ENCODE data around the gene GJB1.

Gene GJB1

DNA sequence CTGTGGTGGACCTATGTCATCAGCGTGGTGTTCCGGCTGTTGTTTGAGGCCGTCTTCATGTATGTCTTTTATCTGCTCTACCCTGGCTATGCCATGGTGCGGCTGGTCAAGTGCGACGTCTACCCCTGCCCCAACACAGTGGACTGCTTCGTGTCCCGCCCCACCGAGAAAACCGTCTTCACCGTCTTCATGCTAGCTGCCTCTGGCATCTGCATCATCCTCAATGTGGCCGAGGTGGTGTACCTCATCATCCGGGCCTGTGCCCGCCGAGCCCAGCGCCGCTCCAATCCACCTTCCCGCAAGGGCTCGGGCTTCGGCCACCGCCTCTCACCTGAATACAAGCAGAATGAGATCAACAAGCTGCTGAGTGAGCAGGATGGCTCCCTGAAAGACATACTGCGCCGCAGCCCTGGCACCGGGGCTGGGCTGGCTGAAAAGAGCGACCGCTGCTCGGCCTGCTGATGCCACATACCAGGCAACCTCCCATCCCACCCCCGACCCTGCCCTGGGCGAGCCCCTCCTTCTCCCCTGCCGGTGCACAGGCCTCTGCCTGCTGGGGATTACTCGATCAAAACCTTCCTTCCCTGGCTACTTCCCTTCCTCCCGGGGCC lies 1.2 kb downstream of the GJB1 start:
- no peak for TF ChIP-seq JUND (IDR thresholded peaks at IDR 0.05; ENCODE audit: low read depth)
- DNase-seq (ENCODE audit: low read depth in 1 of 2, low spot score in 1 of 2) = no peak
- in situ Hi-C loops (cut with HindIII; ENCODE audit: low pct_unique_long_range_greater_than_20kb, low sequenced_read_pairs) = no loop called here

- TF ChIP-seq JUND (IDR thresholded peaks at IDR 0.05; ENCODE audit: low read depth) = no peak
- DNase-seq (ENCODE audit: low read depth in 1 of 2, low spot score in 1 of 2) = no peak
- in situ Hi-C loops (cut with HindIII; ENCODE audit: low pct_unique_long_range_greater_than_20kb, low sequenced_read_pairs) = no loop called here
Observed at GRCh38 chrX:71225009-71225408, 2.0 kb downstream of the GJB1 start.

DNA sequence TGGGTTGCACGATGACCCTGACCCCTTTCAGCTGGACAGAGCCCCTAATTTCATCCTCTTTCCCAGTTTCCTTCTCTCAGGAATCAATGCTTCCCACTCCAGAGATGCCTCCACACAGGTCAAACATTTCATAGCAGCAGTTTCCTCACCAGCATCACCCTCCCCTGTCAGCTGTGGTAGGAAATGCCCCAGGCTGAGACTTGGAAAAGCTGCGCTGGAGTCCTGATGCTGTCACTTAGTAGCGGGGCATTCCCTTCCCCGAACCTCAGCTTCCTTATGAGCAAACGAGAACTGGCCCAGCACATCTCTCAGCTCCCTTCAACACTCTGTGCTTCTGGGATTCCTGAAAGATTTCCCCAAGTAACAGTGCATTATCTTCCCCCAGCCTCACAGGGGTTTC lies 2.7 kb downstream of the GJB1 start:
- in situ Hi-C loops (cut with HindIII; ENCODE audit: low pct_unique_long_range_greater_than_20kb, low sequenced_read_pairs) = no loop called here
- peak; percentile 2 to 13 for DNase-seq (ENCODE audit: low read depth in 1 of 2, low spot score in 1 of 2)
- no peak for TF ChIP-seq JUND (IDR thresholded peaks at IDR 0.05; ENCODE audit: low read depth)

DNA sequence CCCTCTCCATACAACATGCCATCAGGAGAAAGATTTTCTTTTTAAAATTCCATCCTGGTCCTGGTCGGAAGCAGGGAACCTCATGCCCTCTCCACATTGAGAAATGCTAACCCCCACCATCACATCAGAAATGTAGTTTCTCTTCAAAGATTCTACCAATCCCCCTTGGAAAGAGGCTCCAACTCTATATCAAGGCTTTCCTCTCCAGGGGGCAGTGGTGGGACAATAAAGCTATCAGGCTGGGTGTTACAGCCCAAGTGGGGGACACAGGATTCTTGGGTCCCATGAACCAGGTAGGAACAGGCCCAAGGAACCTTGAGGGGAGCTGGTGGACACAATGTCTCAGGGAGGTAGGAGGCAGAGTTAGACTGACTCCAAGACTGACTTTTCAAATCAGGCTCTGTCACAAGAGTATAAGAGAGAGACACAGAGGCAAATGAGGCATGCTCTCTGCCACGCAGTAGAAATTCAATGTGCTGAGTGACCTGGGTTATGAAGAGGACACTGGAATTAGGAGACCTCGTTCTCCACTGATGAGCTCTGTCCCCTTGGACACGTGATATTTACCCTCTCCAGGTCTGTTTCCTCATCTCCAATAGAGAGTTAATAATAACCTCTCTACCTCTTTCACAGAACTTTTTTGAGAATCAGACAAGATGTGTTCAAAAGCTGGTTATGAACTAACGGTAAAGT lies 4.5 kb downstream of the GJB1 start:
- TF ChIP-seq JUND (IDR thresholded peaks at IDR 0.05; ENCODE audit: low read depth) = no peak
- DNase-seq (ENCODE audit: low read depth in 1 of 2, low spot score in 1 of 2) = no peak
- in situ Hi-C loops (cut with HindIII; ENCODE audit: low pct_unique_long_range_greater_than_20kb, low sequenced_read_pairs) = no loop called here

- in situ Hi-C loops (cut with HindIII; ENCODE audit: low pct_unique_long_range_greater_than_20kb, low sequenced_read_pairs) = no loop called here
- no peak for TF ChIP-seq JUND (IDR thresholded peaks at IDR 0.05; ENCODE audit: low read depth)
- no peak for DNase-seq (ENCODE audit: low read depth in 1 of 2, low spot score in 1 of 2)
Observed at GRCh38 chrX:71228063-71228642, 5.1 kb downstream of the GJB1 start.

- in situ Hi-C loops (cut with HindIII; ENCODE audit: low pct_unique_long_range_greater_than_20kb, low sequenced_read_pairs) = no loop called here
- TF ChIP-seq JUND (IDR thresholded peaks at IDR 0.05; ENCODE audit: low read depth) = no peak
- DNase-seq (ENCODE audit: low read depth in 1 of 2, low spot score in 1 of 2) = no peak
Observed at GRCh38 chrX:71235482-71235881, 12.5 kb downstream of the GJB1 start.

DNA sequence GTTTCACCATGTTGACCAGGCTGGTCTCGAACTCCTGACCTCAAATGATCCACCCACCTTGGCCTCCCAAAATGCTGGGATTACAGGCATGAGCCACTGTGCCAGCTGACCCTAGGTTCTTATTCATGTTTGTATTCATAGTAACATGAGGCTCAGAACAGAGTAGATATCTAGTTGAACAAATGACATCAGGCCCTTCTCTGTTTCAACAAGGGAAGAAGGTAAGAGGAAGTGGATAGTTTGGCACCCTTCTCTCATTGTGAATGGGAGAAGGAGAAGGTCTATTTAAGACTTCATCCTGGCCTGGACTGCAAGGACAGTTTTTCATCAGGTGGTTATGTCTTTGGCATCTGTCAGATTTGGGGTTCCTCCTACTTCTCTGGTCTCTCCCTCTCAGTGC lies 13.8 kb downstream of the GJB1 start:
- TF ChIP-seq JUND (IDR thresholded peaks at IDR 0.05; ENCODE audit: low read depth) = no peak
- no peak for DNase-seq (ENCODE audit: low read depth in 1 of 2, low spot score in 1 of 2)
- in situ Hi-C loops (cut with HindIII; ENCODE audit: low pct_unique_long_range_greater_than_20kb, low sequenced_read_pairs) = no loop called here

DNA sequence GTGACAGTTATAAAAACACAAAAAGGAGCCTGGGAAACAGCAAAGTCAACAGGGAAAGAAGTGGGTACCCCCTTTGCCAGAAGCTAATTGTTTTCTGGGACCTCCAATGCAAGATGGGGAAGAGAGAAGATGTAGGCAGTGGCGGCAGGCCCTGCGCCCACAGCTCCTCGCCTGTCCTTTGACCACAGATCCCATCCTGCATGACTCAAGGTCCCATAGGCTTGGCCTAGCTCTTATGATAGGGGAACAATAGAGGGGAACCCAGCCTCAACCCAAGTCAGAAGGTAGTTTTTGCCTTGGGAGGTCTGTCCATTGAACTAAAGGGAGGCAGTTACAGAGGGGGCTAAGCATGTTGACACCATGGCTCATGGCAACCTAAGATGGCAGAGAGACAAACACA lies 16.8 kb downstream of the GJB1 start:
- in situ Hi-C loops (cut with HindIII; ENCODE audit: low pct_unique_long_range_greater_than_20kb, low sequenced_read_pairs) = no loop called here
- DNase-seq (ENCODE audit: low read depth in 1 of 2, low spot score in 1 of 2) = no peak
- no peak for TF ChIP-seq JUND (IDR thresholded peaks at IDR 0.05; ENCODE audit: low read depth)

GRCh38 chrX:71241301-71241700 lies 18.3 kb downstream of the GJB1 start:
- DNase-seq (ENCODE audit: low read depth in 1 of 2, low spot score in 1 of 2) = no peak
- in situ Hi-C loops (cut with HindIII; ENCODE audit: low pct_unique_long_range_greater_than_20kb, low sequenced_read_pairs) = no loop called here
- no peak for TF ChIP-seq JUND (IDR thresholded peaks at IDR 0.05; ENCODE audit: low read depth)

- DNase-seq (ENCODE audit: low read depth in 1 of 2, low spot score in 1 of 2) = no peak
- TF ChIP-seq JUND (IDR thresholded peaks at IDR 0.05; ENCODE audit: low read depth) = no peak
- in situ Hi-C loops (cut with HindIII; ENCODE audit: low pct_unique_long_range_greater_than_20kb, low sequenced_read_pairs) = no loop called here
Observed at GRCh38 chrX:71244359-71245128, 21.5 kb downstream of the GJB1 start.

GRCh38 chrX:71245159-71245558 lies 22.1 kb downstream of the GJB1 start:
- no peak for TF ChIP-seq JUND (IDR thresholded peaks at IDR 0.05; ENCODE audit: low read depth)
- no peak for DNase-seq (ENCODE audit: low read depth in 1 of 2, low spot score in 1 of 2)
- in situ Hi-C loops (cut with HindIII; ENCODE audit: low pct_unique_long_range_greater_than_20kb, low sequenced_read_pairs) = no loop called here

DNA sequence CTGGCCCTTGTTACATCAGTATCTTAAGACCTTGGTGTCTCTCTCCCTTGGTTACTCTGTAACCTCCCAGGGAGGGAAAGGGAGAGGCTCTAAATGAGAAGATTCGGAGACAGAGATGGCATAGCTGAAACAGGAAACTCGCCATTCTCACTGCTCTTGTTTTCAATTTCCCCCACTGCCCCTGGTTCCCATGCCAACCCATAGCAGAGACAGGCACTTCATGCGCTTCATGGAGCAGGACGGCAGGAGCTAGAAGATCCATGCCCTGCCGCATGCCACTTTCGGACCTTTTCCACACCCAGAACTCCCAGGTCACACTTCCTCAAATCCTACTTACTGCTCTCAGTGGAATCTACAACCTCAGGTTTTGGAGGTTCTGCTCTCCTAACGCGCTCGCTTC lies 27.8 kb downstream of the GJB1 start:
- no peak for TF ChIP-seq JUND (IDR thresholded peaks at IDR 0.05; ENCODE audit: low read depth)
- in situ Hi-C loops (cut with HindIII; ENCODE audit: low pct_unique_long_range_greater_than_20kb, low sequenced_read_pairs) = no loop called here
- no peak for DNase-seq (ENCODE audit: low read depth in 1 of 2, low spot score in 1 of 2)

- in situ Hi-C loops (cut with HindIII; ENCODE audit: low pct_unique_long_range_greater_than_20kb, low sequenced_read_pairs) = no loop called here
- TF ChIP-seq JUND (IDR thresholded peaks at IDR 0.05; ENCODE audit: low read depth) = no peak
- no peak for DNase-seq (ENCODE audit: low read depth in 1 of 2, low spot score in 1 of 2)
Observed at GRCh38 chrX:71251466-71251973, 28.5 kb downstream of the GJB1 start.

Data from T47D (cell line).